HG03064 (cell line): ENCODE data around the gene SCML1.

ENCODE experiments used
- ATAC-seq: cut with Tn5 transposase; IDR thresholded peaks from one replicate; pipeline ENCODE4 v1.9.1; 2021; ENCODE audit warnings: low read depth; ENCODE audit not compliant: unreplicated experiment

The SCML1 gene, protein sequence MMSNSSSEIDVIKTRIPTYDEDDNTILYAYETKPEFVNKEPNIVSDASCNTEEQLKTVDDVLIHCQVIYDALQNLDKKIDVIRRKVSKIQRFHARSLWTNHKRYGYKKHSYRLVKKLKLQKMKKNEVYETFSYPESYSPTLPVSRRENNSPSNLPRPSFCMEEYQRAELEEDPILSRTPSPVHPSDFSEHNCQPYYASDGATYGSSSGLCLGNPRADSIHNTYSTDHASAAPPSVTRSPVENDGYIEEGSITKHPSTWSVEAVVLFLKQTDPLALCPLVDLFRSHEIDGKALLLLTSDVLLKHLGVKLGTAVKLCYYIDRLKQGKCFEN

GRCh38 chrX:17736856-17737709 is at the start of gene SCML1:
Gene SCML1, plus strand, starts transcription at chrX:17737493. Its CDS starts 6,694 bp downstream, at chrX:17744187.
- ATAC-seq: peak; percentile 68

- no peak for ATAC-seq
Observed at GRCh38 chrX:17687648-17688047, 49.6 kb upstream of the SCML1 start.

- peak; percentile 79 for ATAC-seq
Observed at GRCh38 chrX:17689971-17690409, 47.3 kb upstream of the SCML1 start.

DNA sequence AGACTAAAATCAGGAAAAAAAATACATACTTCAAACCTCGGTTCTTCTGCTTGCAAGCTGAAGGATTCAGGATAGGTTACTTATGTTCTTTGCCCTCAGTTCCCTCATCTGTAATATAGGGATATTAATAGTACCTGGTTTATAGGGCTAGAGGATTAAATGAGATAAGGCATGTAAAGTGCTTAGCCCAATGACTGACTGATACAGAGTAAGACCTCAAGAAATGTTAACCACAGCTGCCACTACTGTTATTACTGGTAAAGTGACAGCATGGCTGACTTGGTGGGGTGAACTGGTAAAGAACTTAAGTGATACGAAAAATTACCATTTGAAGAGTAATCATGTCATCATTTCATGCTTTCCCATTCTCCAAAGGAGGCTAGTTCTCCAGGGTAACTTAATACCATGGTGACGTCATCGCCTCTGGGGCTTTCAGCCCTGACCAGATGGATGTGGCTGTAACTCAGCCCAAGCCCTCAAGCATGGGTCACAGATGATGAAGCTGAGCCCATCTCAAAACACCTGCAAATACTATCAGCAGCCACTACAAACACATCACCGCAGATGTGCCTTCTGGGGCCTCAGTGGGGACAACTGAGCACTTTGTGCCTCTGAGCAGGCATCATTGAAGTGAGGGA is 44.5 kb upstream of the SCML1 start:
- ATAC-seq: no peak

- ATAC-seq: no peak
Observed at GRCh38 chrX:17697191-17697590, 40.1 kb upstream of the SCML1 start.

DNA sequence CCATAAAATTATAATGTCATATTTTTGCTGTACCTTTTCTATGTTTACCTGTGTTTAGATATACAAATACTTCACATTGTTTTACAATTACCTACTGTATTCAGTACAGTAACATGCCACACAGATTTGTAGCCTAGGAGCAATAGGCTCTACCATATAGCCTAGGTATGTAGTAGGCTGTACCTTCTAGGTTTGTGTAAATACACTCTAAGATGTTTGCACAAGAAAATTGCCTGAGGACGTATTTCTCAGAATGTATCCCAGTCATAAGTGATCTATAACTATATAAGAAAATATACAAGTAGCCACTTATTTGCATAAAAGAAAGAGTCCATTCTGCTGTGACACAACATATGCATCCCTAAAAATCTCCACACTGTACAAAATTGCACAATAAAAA is 36.3 kb upstream of the SCML1 start:
- no peak for ATAC-seq

- no peak for ATAC-seq
Observed at GRCh38 chrX:17703201-17703600, 34.1 kb upstream of the SCML1 start.

DNA sequence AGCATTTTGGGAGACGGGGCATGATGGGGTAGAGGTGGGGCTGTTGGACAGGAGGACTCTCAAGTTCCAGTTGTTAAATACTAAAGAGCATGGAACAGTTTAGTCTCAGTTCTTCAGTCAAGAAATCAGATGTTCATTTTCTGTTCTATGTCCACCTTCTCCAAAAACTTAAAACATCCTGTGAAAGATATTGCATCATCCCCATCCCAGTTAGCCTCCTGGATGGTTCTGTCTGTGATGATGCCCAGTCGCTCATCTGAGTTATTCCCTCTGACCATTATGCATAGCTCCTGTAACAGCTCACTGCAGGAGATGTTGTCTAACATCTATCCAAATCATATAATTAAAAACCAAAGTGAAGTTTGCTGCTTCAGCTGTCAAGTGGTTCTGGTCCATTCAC is 32.1 kb upstream of the SCML1 start:
- no peak for ATAC-seq

DNA sequence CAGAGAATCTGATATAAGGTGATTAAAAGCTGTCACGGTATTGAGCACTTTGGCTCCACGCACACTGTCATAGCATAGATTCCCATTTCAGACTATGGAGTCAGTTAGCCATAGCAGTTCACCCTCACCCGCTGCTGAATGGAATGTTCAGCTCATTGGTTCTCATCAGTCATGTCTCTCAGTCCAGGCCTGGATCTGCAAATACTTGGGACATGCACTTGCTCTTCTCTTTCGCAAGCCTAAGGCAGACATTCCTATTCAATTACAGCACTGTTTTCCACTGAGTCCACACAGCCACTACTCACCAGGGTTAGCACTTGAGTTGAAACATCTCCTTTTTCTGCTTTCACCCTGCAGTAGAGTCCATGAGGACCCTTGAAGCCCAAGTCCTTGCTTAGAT is 30.6 kb upstream of the SCML1 start:
- no peak for ATAC-seq

DNA sequence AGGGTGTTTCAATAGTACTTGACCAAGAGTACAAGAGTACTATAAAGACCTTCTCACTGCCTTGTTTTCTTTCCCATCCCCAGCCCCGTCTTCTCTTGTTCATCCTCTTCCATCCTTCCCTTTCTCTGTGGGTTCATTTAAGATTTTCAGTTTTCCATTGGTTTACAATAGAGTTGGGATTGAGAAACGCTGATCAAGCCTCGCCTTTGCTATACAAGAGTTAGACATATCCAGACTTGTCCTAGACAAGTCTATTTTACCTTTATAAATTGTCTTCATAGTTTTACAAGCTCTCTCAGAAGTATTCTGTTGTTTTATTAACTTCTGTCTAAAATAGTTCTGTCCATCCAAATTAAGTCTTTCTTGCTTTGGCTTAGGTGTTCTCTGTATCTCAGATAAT is 29.6 kb upstream of the SCML1 start:
- ATAC-seq: no peak

- no peak for ATAC-seq
Observed at GRCh38 chrX:17710871-17711301, 26.4 kb upstream of the SCML1 start.

DNA sequence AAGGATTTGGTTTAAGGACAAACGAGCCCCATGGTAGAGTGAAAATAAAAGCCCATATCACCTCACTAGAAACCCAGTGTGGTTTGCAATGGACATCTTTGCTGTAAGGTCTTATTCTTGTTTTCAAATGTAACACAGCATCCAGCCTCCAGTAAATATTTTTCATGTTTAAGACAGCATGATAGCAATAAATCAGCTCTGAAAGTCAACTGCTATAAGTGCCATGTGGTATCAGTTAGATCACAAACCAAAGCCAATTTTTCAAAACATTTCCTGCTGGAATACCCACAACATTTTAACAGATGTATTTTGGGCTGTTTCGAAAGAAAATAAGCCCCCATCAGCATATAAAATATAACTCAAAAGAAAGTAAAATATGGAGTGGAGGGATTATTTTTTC is 24.0 kb upstream of the SCML1 start:
- no peak for ATAC-seq

DNA sequence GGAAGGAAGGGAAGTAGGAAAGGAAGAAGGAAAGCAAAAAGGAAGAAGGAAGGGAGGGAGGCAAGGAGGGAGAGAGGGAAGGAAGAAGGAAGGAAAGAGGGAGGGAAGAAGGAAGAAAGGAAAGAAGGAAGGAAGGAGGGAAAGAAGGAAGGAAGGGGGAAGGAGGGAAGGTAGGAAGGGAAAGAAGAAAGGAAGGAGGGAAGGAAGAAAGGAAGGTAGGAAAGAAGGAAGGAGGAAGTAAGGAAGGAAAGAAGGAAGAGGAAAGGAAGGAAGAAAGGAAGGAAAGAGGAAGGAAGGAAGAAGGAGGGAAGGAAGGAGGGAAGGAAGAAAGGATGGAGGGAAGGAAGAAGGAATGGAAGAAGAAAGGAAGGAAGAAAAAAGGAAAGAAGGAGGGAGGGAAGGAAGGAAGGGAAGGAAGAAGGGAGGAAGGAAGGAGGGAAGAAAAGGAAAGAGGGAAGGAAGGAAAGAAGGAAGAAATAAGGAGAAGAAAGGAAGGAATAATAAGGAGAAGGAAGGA is 18.6 kb upstream of the SCML1 start:
- no peak for ATAC-seq

DNA sequence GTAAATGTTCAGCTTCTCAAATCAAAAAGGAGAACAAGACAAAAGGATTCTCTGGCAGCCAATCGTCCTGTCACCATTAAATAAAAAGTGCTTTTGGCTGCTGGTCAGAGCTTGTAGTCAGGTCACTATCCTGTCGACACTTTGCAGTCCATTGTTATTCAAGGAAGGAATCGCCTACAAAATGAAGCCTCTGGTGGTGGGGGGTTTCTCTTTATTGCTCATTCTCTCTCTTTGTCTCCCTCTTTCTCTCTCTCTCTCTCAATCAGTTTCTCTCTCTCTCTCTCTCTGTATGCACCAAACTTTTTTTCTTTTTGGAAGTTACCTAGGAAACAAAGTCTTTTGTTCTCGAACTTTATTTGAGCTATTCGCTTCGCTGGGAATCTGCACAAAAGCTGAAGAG is 17.6 kb upstream of the SCML1 start:
- ATAC-seq: no peak

DNA sequence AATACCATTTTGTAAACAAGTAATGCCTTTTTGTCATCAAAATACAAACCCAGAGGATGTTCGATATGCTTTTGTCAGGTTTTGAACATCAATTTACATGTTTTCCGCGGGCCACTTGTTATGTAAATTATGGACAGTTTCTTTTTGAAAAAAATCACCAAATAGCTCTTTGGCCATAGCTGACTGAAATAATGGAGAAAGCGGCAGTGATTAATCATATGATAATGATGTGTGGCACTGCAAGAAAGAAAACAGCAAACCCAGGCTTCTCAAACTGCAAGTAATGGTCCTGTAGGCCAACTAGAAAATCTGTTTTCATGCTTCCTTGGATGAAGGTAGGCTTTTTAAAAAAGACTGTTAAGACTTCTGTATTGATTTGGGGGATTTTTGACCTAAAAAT is 15.6 kb upstream of the SCML1 start:
- ATAC-seq: no peak

- no peak for ATAC-seq
Observed at GRCh38 chrX:17725181-17725580, 12.1 kb upstream of the SCML1 start.

- no peak for ATAC-seq
Observed at GRCh38 chrX:17732138-17732783, 5.0 kb upstream of the SCML1 start.

- no peak for ATAC-seq
Observed at GRCh38 chrX:17735406-17735805, 1.9 kb upstream of the SCML1 start.

DNA sequence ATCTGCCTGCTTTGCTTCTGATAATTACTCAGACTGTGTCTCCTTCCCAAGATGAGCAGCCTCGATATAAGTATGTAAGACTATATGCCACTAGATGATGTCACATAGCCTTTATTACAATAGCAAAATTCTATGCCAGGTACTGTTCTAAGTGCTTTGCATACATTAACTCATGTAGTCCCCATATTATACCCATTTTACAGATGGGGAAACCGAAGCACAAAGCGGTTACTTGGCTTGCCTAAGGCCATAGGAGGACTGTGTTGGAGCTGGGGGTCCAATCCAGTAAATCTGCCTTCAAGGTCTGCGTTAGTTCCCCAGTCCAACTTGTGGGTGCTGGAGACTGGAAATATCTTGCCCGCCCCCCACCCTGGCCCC is 826 bp upstream of the SCML1 start:
- no peak for ATAC-seq

DNA sequence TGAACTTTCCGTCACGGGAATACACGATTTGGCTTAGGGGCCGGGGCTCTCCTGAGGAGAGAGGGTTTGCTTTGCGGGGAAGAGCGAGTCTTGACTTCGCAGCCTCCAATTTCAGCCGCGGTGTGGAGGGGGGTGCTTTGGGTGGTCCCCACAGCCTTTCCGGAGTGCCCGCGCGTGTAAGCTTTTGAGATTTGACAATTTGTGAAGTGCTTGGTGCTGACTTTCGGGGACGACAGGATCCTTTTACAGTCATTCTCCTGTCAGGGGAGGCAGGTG is 355 bp downstream of the SCML1 start:
- no peak for ATAC-seq
